Fibroblast of skin of right quadriceps (primary cell): ENCODE results near the gene PSMA3.
A peak's percentile ranks its signal among the peaks of the same experiment; 100 is the strongest.
"Not testable (repeated sequence)": the region's sequence is repeated elsewhere in the genome, so short reads cannot be mapped to it uniquely, and the experiment has no call there.

Experiments used
- DNase-seq: peaks from one replicate; pipeline ENCODE4 v3.0.0-alpha.2; 2013

PSMA3 gene

DNA sequence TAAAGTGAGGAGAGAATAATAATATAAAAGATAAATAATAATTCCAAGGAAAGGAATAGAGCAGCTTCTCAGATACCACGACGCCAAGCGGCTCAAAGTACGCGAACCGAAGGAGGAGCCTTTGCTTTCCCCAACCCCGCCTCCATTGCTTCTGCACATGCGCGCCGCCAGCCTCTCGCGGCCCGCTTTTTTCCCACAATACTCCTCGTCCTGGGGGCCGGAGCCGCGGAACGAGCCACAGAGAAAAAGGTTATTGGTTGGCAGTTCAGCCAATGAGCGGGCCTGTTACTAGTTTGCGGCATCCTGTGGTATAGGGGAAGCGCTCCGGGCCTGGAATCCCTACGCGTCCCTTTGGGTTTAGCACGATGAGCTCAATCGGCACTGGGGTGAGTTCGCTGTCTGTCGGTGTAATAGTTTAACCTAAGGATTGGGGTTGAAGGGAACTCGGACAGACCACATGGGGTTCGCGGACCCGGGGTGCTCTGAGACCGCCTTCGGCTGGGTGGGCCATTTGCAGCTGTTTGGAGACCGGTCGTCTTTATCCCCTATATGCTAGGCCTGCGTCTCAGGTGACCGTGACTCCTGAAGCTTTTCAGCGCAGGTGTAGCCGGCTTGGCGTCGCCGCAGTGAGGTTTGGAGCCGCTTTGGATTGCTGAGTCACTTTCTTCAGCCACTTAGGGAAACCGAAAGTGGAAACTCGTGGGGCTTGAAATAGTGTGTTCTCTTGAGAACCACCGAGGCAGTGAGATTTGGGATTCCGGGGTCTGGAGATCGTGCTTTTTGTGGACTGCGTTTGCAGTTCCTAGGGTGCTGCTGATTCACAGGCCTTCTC lies at the start of gene PSMA3:
Gene PSMA3, plus strand, starts transcription at position 288 of the 832 bp plus-strand sequence. Its CDS starts 78 bp downstream, at position 366.
- peak; percentile 97 for DNase-seq

- no peak for DNase-seq
These were observed 48.4 kb upstream of the PSMA3 start for GRCh38 chr14:58196198-58196597.

- DNase-seq = no peak
These were observed 46.6 kb upstream of the PSMA3 start for GRCh38 chr14:58198086-58198485.

GRCh38 chr14:58199726-58200479 lies 44.7 kb upstream of the PSMA3 start, which contains the start of gene ACTR10:
Gene ACTR10 (plus strand): TSS chr14:58200149. CDS start chr14:58200218, 69 bp downstream.
- DNase-seq = peak; percentile 73

DNA sequence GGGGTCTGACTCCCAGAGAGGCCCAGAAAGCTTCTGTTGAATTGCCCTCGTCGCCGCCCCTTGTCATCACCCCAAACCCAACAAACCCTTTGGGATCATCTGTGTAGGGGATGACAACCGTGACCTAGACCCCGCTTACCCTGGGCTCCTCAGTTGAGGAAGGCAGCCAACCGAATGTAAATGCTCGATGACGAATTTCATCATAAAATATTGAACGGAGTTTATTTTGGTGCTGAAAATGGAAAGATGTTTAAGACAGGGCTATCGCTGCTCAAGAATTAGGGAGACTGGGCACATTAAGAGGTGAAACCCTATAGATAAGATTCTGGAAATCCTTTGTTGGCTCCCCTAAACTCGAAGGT lies 44.2 kb upstream of the PSMA3 start:
- DNase-seq = no peak

DNA sequence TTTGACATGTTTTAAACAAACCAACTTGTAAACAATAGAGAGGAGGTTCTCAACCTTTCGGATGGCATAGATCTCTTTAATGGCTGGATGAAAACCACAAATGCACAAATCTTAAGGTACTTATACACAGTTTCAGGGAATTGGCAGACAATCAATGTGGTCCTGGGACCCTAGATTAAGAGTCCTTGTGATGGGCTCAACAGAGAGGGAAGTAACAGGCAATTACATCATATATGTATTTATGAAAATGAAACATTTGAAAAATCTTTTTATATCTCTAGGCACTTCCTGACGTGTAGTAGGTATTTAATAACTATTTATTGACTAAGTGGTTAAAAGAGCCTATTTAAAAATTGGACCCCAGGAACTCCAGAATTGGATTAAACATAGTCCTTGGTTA lies 43.8 kb upstream of the PSMA3 start:
- peak; percentile 1 for DNase-seq

GRCh38 chr14:58213176-58213575 lies 31.5 kb upstream of the PSMA3 start:
- DNase-seq = no peak

DNA sequence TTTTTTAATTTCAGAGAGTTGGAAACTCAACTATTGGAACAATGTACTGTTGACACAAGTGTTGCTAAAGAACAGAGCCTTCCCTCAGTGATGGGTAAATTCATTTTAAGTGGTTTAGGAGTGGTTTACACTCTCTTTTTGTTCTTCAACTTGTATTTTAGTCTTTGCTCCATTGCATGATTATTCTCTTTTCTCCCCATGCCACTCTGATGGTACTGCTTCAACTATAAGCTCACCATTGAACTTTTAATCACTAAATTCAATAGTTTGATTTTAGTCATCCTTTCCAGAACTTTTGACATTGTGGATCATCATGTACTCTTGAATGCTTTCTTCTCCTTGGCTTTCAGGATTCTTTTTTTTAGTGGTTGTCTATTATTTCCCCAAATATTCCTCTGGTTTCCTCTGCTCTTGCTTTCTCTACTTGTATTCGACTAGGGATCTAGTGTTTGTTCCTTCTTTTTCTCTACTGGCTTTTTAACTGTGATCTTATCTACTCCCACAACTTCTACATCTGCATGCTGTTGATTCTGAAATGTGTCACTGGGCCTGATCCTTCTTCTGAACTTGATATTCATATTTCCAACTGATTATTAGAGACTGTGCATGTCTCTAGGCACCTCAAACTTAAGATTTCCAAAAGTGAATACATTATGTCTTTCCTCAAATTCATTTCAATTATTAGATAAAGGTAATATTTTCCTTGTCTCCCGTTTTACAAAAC lies 29.3 kb upstream of the PSMA3 start:
- DNase-seq = no peak

DNA sequence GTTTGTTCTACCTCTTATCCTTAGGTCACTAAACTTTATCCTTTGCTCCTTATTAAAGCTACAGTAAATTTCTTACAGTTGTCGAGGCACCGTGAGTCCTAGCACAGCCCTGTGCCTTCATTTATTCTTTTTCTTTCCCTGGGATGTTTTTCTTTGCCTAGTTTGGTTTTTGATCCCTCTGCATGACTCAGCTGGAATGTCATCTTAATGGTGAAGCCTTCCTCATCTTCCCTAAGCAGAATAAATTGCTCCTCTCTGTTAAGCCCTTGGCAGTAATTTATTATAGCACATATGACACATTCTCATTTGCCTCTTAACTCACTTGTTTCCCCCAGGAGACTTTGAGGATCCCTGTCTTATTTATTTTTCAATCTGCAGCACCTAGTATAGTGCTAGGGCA lies 28.1 kb upstream of the PSMA3 start:
- DNase-seq = peak; percentile 49

DNA sequence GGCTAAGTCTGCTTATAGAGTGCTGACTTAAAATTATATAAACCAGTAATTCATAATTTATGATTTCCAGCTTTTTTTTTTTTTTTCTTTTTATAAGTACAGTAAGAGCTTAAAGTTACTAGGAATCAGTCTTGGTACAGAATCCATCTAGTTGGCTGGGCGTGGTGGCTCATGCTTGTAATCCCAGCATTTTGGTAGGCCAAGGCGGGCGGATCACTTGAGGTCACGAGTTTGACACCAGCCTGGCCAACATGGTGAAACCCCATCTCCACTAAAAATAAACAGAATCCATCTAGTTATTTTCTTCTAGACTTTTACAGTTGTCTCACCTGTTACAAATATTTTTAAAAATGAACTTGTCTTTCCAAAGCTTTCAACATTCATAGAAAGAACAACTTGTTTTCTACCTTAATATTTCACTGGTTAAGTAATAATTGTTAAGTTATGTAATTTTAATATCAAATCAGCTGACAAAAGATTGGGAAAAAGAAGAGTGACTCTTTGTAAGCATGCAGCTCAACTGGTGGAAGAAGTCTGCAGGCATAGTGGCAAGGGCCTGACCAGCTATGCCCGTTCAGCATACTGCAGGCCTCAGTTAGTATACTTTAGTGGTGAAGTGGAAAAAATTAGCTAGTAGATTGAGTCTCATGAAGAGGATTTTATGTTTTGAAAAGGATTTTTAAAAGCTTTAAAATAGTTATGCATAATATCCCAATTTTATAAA lies 17.4 kb upstream of the PSMA3 start:
- no peak for DNase-seq

- DNase-seq = peak; percentile 1
These were observed 6.1 kb upstream of the PSMA3 start for GRCh38 chr14:58238252-58239243.

DNA sequence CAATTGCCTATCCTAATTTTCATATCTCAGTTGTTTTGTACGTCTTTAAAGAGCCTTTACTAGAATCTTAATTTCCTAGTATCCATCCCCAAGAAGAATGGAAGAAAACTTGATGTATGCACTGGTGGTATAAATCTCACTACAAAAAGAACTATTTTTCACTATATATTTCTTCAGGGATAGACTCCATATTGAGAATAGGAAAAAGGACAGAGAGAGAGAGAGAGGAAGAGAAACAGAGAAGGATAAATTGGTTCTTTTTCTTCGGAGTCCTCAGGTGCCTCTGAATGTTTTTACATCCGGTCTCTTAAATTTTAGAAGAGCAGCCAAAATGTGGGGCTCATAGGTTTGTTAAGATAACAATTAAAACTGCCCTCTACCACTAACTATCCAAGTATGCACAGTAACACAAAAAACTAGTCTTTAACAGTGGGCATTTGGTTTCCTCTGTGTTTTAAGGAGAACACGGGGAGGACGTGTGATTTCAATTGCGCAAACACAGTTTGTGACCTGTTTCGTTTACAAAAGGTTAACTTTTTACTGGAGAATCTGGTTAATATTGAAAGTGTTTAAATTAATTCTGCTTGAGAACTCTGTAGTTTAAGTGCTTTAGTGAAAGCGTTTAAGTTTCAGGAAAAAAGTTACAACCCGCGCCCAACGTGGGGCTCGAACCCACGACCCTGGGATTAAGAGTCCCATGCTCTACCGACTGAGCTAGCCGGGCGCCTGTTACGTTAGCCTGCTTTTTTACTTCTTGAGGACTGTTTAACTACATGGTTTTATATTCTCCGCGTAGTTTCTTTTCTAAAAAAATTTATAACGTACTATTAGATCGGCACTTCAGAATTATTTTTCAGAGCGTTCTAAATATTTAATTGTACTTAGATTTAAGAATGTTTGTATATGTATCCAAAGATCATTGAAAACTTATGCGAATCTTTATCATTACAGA lies 5.1 kb upstream of the PSMA3 start:
- DNase-seq = peak; percentile 61

DNA sequence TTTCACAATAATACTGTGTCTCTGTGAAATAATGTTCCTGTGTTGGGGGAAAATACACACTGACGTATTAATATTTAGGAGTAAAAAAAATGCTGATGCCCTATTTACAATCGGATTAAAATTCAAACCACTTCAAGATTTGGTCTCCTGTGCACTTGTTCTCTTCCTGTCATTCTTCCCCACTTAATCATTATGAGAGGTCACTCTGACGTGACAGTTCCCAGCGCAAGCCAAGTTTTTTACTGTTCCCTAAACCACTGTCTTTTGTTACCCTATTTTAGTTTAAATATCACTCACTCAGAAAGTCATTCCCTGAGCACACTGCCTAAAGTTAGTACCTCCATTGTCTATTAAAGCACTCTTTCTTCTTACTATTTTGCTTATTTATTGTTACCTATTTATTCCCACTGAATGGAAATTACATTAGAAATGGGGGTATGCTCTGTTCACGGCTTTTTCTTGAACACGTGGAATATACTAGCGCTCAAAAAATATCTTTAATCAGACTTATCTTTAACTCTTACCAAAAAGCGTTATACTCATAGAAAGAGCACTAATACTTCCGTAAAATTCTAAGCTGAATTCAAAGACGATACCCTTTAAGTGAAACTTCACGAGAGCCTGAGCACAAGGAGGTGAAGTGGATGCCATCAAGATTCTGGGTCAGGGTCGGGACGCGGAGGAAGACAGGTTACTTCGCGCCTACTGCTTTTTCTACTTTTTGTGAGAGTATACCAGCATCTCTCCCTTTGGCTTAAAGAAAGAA lies 670 bp upstream of the PSMA3 start:
- peak; percentile 3 for DNase-seq

DNA sequence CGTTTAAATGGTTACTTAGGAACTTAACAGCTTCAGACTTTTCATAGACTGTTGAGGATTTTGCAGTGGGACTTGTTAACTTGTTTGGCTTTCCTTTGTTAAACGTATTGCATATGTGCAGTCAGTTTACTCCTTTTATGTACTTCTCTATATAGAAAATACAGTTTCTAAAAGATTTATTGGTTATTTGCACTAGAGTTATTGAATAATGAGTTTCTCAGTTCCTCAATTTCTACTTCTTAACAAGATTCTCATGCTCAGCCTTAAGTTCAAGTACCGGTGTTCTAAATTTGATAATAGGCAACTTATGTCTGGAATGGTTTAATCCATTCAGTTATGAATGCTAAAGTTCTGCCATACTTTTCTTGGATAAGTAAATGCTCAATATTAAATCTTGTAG lies 919 bp downstream of the PSMA3 start:
- DNase-seq = no peak

GRCh38 chr14:58249611-58250010 lies 5.0 kb downstream of the PSMA3 start:
- DNase-seq = no peak

GRCh38 chr14:58258156-58258555 lies 13.5 kb downstream of the PSMA3 start:
- DNase-seq = no peak

- not testable (repeated sequence) for DNase-seq
These were observed 17.4 kb downstream of the PSMA3 start for GRCh38 chr14:58262005-58262404.

DNA sequence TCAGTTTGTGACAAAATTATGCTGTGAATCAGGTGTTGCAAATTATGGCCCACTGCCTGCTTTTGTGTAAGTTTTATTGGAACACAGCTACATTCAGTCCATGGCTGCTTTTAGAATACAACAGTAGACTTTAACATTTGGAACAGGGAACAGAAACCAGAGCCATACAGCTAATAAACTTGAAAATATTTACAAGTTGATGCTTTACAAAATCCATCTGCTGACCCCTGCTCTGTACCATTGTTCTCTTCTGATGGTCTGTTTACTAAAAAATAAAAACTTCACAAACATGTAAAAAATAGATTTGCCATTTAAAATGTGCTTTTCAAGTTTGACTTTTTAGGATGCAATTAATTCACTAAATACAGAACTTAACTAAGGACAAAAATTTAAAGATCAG lies 20.8 kb downstream of the PSMA3 start:
- DNase-seq = no peak

DNA sequence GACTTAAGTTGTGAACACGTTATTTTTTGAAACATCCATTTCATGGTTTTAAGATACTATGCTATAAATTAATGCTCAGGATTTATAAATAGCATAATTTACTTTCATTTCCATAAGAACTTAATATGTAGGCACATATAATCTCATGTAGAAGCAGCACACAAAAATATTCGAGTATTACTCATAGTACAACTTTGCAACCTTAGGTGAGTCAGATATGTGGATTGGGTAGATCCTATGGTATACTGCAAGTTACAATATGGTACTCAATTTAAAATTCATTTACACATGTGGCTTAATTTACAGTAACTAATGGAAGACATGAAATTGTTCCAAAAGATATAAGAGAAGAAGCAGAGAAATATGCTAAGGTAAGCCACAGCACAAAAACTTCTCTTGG lies 26.0 kb downstream of the PSMA3 start:
- DNase-seq = no peak
